Right lung (tissue), 5 donors: Measurements from ENCODE around the gene PDE4DIP. TPM values are rescaled to one million over a fixed set of nuclear protein-coding genes. Genes with fewer than 3 reads are reported as not detected.
"Not testable (repeated sequence)": the region's sequence is repeated elsewhere in the genome, so short reads cannot be mapped to it uniquely, and the experiment has no call there.

ENCODE experiments used
- DNase-seq, 2 donors: peaks; one replicate each; pipeline ENCODE4 v3.0.0-alpha.2; 2013
- polyA plus RNA-seq, 5 donors: library from polyadenylated mRNA; unstranded; fragments of 120-200 nt; gene quantifications; one replicate each; pipeline versions ENCODE4 v1.2.1 to v1.2.3, GENCODE V29; 2013; ENCODE audit warnings: inconsistent platforms in 1 of 5, low replicate concordance in 1 of 5; ENCODE audit not compliant: insufficient read length in 5 of 5, insufficient read depth in 1 of 5

The PDE4DIP gene
- polyA plus RNA-seq, 5 donors: 43.0 to 78.7 (median 61.9) TPM

DNA sequence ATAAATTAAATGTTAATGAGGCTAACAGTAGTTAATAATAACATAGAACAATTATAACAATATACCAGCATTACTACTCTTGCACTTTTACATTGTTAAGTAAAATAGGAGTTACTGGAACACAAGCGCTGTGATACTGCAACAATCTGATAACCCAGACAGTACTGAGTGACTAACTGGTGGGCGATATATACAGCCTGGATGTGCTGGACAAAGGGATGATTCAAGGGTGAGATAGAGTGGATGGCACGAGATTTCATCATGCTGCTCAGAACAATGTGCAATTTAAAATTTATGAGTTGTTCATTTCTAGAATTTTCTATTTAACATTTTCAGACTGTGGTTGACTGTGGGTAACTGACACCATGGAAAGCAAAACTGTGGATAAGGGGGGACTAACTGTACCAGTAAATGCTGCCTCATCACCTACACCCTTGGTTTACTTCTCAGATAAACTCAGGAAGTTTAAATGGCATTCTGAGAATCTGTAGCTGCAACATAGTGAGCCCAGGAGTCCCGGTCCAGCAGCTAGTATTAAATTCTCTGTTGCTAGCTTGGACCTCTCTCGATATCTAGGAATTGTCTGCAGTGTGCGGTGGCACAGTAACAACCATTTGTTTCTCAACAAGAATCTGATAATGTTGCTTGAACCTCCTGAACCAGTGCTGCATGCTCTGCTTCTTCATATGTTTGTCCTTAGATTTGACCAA lies 24.9 kb downstream of the PDE4DIP start:
- DNase-seq: not testable (repeated sequence)

DNA sequence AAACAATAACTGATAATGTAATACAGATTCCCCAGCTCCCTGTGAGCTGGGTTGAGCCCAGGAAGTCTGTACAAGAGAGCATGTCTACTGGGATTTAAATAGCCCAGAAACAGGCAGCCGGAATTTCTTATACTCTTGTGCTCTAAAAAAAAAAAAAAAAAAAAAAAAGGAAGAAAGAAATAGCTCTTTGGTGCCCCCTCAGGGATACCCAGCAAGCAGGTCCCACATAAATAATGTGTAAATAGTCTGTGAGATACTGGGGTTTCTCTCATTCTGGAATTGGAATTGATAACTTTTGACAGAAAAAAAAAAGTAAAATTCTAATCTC lies 25.4 kb downstream of the PDE4DIP start:
- DNase-seq: not testable (repeated sequence)

DNA sequence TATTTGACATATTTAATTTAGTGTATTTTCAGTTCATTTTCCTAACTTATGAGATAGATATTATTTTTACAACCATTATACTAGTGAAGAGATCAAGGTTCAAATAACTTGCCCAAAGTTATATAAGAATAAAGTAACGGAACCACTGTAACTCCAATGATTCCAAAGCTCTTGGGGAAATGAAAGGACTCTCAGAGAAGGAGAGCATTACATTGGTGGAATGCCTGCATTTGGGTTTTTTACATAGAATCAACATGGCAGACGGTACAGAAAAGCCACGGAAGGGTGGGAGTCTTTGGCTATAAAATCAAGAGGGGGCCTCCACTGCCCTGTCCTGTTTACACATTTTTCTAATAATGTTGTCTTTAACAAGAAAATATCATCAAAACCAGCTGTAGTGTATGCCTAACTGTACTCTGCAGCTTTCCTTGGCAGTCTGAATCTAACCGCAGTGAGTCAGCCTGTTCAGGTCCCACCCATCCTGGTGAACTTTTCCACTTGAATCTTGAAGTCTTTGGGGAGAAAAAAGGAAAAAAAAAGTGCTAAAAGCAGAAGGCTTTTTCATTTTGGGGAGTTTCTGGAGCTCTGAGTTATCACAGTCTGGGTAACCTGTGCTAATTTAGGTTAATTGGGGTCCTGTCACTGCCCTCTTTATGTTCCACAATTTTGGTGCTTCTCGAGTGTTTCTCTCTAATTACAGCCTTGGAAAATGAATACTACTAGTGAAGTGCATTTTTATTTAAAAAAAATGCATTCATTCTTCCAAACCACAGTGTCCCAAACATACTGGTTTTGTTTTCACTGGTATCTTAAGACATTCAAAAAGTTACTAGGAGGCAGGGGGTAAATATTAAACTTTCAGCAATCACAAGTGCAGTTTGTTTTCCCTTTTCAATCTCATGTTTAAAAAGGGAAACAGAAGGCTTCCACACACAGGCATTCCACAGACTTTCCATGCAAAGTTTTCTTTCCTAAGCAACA lies 30.5 kb downstream of the PDE4DIP start:
- DNase-seq: not testable (repeated sequence)

DNA sequence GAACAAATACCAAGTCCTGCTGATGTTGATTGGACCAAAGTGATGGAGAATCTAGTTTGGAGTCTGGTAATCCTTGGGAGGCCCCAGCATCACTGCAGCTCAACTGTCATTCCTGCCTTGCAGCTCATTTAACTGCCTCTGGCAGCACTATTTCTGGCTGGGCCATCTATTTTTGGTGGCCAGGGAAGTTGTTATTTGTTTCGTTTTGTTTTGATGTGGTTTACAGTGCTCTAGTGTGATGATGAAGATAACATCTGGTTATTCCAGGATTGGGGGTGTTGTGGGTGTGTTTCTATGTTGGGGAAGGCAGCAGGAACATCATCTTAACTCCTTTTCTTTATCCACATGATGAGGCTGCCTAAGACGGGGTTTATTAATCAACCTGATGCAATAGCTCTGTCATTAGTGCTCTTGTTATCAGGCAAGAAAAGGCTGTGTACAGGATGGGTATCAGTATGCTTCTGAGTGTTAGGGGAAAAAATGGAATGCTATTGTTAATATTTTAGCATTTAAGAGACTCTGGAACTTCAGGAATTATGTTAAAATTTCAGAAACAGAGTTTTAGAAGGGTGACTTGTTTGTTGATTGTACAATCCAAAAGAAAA lies 35.7 kb downstream of the PDE4DIP start:
- not testable (repeated sequence) for DNase-seq

DNA sequence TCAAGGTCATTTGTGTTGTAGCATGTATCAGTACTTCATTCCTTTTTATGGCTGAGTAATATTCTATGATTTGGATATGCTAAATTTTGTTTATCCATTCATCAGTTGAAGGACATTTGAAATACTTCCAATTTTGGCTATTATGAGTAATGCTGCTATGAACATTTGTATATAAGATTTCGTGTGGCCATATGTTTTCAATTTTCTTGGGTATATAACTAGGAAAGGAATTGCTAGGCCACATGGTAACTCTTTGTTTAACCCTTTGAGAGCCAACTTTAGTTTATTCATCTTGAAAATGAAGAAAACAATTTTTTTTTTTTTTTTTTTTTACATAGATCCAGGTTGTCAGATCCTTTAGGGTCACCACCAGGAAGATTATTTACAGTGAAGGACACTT lies 37.0 kb downstream of the PDE4DIP start:
- not testable (repeated sequence) for DNase-seq

DNA sequence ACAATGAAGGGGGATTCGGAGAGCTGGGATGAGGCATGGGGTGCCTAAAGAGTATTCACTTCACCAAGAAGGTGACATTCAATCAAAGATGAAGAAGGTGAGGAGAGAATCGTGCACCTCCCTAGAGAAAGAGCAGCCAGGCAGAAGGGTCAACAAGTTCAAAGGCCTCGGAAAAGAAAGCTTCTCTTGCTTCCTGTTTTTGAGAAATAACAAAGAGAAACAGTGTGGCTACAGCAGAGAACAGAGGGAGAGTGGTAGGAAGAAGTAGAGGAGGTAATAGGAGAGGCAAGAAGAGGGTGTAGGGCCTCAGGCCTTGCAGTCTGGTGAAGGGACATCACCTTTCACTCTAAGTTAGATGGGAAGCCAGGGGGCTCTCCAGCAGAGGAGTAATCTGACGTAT lies 41.0 kb downstream of the PDE4DIP start:
- DNase-seq: not testable (repeated sequence)

DNA sequence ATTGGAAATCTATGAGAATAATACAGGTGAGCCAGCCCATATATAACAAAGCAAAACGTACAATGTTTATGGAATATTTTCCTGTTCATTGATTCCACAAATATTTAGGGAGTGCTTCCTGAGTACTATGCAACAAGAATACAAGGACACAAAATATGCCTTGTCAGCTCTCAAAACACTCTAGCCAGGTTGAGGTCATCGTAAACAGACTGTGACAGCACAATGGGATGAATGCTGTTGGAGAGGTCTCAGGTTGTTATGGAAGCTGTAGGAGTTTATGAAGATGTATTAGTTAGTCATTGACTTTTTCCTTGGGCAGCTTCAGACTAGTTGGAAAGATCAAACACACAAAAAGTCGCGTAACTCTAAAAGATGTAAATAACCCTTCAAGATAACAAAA lies 42.1 kb downstream of the PDE4DIP start:
- not testable (repeated sequence) for DNase-seq

DNA sequence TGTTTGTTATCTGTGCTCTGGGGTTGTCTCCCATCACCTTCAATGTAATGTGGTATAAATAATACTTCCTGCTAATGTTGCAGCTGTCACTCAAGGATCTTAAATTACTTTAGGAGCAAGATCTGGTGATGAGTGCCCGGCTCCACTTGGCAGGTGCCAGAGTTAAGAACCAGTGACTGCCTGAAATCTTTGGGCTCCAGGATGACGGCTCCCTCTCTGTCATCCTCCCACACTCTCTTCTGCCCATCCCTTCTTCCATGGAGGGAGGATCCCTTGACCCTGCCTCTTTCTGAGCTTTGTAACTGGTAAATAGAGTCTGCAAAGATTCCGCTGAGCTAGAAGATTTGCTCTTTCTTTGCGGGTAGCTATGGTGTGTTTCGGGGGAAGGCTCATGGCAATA lies 44.4 kb downstream of the PDE4DIP start:
- not testable (repeated sequence) for DNase-seq

DNA sequence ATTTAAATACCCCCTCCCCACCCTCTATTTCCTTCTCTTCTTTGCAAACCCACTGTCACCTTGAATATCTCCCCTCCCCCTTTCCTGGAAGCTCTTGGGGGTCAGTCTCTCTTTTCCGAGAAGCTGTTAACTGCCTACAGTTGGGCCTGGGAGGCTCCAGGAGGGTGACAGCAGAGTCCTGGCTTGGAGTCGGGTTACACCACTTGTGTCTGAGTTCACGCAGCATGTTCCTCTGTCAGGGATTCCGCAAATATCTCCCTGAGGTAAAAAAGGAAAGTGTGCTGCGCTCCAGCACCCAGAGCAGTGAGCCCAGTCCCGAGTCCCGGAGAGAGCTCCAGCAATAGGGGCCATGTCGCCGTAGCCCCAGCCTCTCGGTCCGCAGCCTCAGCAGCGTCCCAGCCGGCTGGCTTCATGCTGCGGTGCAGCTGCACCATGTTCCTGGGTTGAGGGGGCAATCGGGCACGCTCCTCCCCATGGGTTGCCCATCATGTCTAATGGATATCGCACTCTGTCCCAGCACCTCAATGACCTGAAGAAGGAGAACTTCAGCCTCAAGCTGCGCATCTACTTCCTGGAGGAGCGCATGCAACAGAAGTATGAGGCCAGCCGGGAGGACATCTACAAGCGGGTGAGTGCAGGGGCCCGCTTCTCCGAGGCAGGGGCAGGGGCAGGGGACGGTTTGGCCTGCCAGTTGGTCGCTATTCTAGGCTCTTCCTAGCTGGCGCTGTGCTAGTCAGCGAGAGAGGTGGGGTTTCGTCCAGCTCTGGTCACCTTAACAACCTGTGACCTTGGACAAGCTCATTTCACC lies 45.2 kb downstream of the PDE4DIP start:
- DNase-seq: not testable (repeated sequence)

DNA sequence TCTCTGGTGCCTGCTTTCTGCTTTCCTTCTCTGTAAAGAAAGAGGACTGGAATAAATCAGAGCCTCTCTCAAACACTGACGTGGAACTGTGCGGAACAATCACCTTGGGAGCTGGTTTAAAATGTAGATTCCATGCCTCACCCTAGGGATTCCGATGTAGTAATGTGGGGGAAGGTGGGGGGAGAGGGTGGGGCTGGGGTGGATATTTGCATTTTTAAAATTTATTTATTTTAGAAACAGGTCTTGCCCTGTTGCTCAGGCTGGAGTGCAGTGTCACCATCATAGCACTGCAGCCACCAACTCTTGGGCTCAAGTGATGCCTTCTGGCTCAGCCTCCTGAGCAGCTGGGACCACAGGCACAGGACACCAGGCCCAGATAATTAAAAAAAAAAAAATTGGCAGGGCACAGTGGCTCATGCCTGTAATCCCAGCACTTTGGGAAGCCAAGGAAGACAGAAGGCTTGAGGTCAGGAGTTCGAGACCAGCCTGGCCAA lies 45.9 kb downstream of the PDE4DIP start:
- DNase-seq: not testable (repeated sequence)

DNA sequence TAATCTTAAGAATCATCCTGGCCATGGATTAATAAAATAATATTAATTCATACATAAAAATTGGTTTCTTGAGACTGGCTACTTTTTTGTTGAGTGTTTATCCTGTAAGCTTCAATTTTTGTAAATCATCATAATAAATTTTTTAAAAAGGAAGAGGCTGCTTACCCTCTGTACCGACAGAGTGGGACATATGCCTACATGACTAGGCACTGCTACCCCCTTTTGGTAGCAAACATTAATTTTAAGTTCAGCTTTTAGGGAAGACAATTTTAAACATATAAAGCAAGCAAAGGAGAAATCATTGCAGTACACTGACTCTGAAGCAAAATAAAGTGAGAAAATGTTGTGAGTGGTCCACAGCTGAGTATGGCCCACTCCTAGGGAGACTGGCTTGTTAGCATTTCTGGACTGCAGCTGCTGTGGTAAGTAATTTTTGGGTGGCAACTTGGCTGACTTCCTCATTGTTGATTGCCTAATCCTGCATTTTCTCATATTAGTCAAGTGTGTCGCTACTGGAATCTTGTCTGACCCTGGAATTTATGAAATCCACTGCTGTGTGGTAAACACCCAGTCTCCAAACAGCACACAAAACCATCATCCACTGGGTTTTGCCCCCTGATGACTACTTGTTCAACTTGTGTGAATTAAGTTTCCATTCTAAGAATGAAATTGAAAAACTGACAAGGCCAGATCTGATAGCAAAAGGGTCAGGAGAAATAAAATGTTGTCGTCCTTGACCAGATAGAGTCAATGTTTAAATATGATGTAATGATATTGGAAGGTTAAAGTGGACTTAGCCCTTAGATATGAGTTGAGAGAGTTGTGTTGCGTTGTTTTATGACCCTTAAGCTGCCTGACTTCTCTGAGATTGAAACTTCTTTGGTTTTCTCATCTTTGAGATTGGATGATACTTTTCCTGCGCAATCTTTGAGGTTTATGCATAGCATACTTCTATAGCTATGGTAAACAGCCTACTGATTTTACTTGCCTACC lies 50.4 kb downstream of the PDE4DIP start:
- not testable (repeated sequence) for DNase-seq

DNA sequence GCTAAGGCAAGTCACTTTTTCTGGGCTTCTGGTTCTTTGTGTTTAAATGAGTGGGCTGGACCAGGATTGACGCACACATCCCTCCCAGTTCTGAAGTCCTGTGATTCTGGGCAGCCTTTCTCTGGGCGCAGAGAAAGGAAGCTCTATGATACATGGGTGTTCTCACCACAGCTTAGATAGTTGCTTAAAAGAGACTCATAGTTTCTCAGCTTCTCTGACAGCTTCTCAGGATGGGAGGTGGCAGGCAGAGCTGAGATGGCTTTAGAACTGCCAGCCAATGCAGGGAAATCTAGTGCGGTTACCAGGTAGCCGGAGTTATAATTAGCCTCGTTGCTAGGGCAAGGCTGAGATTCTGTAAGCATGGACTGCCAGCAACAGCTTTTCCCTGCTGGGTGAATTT lies 55.8 kb downstream of the PDE4DIP start:
- DNase-seq: not testable (repeated sequence)

DNA sequence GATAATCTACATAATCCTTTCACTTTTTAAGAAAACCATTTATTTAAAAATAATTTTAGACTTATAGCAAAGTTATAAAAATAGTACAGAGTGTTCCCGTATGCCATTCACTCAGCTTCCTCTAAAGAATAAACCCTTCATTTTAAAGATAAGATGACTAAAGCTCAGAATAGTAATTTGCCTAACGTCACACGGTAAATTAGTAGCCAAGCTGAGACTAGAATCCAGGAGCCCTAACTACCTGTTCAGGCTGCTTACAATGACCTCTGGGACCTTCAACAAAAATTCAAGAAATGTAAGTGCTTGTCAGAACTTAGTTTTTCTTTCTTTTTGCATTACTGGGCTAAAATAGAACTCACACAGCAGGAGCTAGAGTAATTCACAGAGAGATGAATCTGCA lies 56.5 kb downstream of the PDE4DIP start:
- not testable (repeated sequence) for DNase-seq

DNA sequence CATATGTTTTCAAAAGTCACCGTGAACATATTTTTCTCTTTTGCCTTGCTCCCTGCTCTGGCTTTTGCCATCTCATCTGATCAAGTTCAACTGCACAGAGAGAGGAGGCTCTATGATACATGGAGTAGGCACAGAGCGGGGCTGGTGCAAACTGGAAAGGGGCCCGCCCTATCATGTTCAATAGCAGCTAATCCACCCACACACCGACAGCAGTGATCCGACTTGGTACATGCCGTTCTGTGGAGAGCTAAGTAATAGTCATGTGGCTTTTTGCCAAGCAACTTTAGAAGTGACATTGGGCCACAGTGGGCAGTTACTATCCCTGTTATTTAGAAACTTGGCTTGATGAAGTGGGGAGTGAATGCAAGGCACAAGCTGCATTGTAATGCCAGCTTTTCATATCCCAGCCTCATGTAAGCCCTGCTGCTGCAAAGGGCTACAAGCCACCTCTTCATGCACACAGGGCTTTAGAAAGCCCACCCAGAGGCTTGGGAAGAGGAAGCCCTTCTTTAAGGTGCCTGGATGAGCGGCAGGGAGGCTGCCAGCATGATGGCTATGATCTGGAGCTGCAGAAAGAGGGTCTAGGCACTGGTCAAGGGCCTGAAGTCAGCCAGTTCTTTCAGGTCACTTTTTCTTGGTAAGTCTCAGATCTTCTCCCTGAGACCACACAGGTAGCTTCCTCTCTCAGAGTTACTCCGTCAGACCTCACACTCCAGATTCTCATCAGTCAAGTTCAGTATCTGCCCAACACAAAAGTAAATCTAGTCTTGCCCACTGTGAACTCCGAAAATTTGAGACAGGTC lies 57.1 kb downstream of the PDE4DIP start:
- DNase-seq: not testable (repeated sequence)

DNA sequence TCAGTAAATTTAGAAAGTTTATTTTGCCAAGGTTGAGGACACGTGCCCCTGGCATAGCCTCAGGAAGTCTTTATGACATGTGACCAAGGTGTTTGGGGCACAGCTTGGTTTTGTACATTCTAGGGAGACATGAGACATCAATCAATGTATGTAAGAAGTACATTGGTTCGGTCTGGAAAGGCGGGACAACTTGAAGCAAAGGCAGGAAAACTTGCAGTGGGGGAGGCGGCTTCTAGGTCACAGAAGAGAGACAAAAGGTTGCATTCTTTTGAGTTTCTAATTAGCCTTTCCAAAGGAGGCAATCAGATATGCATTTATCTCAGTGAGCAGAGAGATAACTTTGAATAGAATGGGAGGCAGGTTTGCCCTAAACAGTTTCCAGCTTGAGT lies 57.7 kb downstream of the PDE4DIP start:
- not testable (repeated sequence) for DNase-seq

DNA sequence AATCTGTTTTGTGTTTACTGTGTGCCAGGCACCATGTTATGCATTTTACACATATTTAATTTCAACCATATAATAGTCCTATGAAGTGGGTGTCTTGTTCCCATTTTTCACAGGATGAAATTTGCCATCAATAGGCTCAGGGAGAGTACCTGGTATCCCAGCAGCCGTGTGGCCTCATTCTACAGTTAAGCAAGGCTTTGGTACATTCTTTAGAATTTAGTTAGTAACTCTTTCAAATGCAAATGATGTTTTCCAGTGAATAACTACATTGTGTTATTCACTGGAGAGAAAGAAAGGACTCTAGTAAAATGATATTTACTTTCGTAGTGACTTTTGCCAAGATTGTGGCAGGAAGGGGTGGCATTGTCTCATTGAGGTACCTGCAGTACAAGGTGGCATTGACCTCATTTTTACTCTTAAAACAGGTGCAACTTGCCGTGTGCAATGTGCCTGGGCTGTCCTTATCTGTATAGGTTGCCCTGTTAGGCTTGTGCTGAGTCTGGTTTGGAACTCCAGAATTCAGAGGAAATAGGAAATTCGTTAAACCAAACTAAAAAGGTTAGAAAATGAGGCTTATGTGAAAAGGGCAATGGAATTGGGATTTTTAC lies 65.1 kb downstream of the PDE4DIP start:
- not testable (repeated sequence) for DNase-seq

DNA sequence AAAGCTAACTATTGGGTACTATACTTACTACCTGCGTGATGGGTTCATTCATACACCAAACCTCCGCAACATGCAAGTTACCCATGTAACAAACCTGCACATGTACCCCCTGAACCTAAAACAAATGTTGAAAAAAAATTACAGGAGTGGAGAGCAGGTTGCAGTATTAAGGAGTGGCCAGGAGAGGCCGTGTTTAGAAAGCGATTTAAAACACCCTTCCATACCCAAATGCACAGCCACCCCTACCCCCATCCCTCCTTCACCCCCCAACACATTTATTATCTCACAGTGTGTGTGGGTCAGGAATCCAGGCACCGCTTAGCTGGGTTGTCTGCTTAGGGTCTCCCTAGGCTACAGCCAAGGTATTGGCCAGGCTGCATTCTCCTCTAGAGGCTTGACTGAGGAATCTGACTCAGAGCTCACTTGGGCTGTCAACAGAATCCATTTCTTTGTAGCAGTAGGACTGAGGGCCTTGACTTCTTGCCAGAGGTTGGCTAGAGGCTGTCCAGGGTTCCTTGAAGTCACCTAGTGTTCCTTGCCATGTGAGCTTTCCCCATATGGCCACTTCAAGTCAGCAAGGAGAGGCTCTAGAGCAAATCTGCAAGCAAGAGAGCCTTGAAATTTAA lies 67.2 kb downstream of the PDE4DIP start:
- DNase-seq: not testable (repeated sequence)

DNA sequence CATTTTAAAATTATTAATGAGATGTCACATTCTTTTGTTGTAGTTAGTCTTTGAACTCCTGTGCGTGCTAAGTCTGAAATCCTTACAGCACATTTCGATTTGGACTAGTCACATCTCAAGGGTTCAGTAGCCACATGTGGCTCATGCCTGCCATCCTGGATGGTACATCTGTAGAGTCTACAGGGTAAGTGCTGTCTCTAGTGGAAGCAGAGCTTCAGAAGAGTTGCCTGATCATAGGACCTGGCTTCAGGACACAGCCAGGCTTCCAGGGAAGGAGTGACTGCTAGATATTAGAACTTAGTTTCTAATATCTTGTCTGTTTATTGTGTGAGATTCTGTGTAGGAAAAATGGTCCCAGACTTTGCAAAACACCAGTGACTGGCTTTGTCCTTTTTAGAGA lies 72.0 kb downstream of the PDE4DIP start:
- not testable (repeated sequence) for DNase-seq
